ENCODE results near the gene SNAP47. TPM values are rescaled to one million over a fixed set of nuclear protein-coding genes. Genes with fewer than 3 reads are reported as not detected.

Gene SNAP47
- total RNA-seq, 1 donor, result 42.8 TPM

DNA sequence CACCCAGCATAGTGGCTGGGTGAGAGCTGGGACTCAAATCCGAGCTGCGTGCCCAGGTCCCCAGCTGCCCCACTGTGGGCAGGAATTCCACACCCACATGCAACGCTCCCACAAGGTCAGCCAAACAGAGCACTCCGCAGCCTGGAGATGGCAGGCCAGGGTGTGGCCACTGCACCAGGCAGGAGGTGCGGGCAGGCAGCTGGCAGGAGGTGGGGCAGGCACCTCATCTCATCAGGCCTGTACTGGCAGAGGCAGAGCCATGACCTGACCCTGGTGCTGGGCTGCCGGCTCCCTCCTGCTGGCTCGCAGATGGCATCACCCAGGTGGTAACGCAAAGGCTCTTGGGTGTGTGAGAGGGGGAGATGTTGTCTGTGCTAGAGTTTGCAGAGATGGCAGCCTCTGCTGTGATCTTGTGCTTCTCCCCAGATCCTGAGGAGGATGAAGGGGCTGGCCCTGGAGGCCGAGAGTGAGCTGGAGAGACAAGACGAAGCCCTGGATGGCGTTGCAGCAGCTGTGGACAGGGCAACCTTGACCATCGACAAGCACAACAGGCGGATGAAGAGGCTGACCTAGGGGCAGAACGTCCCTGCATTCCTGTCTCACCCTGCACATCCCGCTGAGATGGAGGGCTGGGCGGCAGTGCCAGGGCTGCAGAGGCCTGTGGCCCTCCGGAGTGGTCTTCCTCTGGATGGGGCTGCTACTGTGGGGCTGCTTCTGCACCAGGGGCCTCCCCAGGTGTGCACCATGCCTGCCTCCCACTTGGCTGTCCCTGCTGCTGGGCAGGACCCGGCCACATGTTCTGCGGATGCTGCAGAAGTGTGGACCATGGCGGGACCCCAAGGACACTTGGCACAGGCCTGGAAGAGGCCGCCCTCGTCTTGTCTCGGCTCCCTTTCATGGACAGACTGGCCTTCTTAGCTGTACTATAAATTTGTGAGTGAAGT is 45.1 kb downstream of the SNAP47 start:
- no peak for DNase-seq (ENCODE audit: low read depth in 2 of 3, low spot score in 2 of 3)

DNA sequence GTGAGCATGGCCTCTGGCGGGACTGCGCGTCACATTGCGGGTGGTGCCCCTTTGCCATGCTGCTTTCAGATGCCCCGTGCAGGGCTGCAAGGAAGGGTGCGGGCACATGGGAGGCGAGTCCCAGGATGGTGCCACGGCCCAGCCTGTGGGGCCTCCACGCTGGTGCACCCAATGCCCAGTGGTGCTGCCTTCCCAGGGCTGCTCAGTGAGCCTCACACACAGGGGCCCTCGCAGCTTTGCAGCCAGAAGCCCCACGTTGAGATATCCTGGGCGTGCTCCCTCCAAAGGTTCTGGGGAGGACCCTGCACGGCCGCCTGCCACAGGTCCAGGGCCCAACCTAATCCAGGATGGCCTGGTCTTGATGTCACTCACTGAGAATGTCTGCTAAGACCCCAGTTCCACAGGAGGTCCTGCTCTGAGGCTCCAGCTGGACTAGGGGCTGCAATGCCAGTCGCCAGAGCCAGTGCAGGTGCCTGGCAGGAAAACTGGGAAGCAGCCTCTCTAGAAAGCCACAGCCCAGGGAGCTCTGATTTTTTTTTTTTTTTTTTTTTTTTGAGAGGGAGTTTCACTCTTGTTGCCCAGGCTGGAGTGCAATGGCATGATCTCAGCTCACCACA is 46.2 kb downstream of the SNAP47 start:
- DNase-seq (ENCODE audit: low read depth in 2 of 3, low spot score in 2 of 3), result no peak

DNA sequence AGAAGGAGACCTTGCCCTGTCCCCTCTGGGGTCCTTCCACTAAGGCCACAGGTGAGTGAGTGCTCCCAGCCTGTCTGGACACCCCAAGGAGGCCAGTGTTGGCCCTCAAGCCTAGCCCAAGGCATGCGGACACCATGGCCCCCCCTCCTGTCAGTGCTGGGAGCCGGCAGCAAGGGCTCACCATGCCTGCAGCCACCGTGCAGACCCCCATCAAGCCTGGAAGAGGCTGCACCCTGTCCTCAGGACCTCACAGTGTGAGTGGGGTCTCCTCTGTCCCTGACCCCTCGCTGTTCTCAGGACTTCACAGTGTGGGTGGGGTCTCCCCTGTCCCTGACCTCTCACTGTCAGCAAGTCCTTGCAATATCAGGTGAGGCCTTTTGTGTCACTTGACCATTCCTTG is 47.0 kb downstream of the SNAP47 start:
- no peak for DNase-seq (ENCODE audit: low read depth in 2 of 3, low spot score in 2 of 3)

DNA sequence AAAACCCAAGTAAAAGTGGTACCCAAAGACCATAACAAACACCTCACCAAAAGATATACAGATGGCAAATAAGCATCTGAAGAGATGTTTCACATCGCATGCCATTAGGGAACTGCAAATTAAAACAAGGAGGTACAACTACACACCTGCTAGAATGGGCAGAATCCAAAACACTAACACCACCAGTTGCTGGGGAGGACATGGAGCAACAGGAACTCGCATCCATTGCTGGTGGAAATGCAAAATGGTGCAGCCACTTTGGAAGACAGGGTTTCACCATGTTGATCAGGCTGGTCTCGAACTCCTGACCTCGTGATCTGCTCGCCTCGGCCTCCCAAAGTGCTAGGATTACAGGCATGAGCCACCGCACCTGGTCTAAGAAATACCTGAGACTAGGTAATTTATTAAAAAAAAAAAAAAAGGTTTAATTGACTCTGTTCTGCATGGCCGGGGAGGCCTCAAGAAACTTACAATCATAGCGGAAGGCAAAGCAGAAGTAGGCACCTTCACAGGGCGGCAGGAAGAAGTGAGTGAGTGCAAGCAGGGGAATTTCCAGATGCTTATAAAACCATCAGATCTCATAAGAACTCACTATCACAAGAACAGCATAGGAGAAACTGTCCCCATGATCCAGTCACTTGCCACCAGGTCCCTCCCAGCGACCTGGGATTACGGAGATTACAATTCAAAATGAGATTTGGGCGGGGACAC is 50.0 kb downstream of the SNAP47 start:
- peak in 2 of 3 donors; percentile 24 to 29 for DNase-seq (ENCODE audit: low read depth in 2 of 3, low spot score in 2 of 3)

DNA sequence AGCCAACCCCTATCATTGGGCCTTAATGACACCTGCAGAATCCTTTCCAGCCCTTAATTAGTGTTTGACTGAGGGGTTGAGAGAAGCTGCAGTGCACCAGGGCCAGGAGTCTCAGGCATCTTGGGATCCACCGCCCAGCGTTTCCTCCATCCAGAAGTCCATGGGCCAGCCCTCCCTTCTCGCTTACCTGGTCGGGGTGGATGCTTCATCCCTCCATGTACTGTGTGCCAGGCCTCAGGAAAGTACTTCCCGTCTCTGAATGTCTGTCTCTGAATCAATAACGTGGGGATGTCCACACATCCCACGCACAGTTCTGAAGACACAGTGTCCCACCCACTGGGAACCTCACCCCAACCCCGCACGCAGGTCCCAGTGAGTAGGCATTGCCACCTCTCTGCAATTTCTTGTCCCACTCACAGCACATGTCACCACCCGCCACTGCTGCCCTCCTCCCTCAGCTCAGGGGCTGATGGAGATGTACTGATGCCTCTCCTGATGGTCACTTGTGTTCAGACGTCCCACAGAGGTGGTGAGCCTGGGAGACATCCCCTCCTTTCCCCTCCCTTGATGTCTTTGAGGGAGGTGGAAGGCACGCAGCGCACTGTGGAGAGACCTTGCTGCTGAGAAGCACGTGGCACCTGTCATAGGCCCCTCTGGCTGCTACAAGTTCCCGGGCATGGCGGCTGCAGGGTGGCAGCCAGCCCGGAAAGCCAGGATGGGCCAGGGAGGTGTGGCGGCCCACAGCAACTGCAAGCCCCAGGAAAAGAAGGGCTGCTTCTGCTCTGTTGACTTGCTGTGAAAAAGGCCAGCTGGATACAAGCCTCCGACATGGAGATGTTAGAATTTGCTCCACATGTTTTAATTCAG is 50.8 kb downstream of the SNAP47 start:
- DNase-seq (ENCODE audit: low read depth in 2 of 3, low spot score in 2 of 3), result no peak

DNA sequence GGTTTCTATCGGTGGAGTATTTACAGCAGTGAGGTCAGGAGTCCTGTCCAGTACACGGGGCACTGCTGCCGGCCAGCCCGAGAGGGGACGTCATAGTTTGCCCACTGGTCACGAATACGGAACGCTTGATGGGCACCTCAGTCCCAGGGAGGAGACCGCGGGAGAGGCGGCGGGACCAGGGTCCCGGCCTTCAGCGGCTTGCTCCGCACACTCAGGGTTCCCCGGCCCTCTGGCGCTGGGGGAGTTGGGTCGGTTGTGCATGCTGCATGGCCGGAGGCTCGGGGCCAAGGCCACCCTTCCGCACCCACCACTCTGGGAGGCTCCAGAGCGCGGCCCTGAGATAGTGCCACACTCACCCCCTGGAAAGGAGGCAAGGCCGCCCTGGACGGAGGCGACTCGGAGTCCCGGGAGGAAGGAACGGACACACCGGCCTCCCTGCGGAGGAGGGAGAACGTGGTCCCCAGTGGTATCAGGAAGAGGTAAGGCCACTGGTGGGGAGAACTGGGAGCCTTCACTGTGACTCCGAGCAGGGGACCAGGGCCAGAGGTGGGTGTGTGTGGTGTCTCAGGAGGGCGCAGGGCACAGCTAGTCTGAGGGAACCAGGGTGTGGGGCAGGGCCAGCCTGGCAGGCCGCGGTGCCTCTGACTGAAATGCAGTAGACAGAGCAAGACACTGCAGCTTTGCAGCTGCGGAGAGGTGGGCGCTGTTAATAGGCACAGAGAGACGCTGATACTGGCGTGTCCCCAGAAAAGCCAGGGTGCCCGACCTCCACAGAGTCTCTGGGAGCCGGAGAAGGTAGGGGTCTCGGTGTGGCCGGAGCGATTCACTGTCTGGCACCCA is 51.7 kb downstream of the SNAP47 start:
- DNase-seq (ENCODE audit: low read depth in 2 of 3, low spot score in 2 of 3), result peak in 2 of 3 donors; percentile 15 to 22

DNA sequence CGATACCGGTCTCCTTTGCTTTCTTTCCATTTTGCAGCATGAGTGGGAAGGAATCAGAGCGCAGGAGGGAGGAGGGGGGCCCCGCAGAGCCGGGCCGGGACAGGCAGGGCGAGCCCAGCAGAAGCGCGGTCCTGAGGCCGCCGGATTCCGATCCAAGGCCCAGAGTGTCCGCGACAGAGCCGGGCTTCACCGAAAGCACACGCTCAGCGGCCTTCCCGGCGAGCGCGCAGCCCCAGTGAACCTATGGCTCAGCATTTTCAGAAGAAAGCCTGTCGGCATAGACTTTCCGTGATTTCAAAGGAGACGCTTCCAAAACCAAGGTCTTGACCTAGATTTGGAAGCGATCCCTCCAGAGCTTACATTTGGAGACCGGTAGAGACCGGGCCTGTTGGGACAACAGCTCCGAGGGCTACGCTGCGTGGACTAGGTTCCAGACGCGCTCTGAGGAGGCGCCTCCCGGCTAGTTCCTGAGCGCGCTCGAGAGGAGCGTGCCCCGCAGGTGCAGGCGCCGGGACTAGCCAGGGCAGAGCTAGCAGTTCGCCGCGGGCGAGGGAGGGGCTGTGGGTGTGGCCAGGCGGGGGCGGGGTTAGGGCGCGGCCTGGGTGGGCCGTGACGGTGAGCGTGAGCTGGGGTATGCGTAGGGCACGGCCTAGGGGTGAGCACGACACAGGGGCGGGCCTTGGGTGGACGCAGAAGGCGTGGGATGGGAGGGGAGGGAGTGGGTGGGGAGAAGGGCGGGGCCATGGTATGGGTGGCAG is 52.5 kb downstream of the SNAP47 start:
- peak; percentile 94 to 95 (median 94) for DNase-seq (ENCODE audit: low read depth in 2 of 3, low spot score in 2 of 3)

DNA sequence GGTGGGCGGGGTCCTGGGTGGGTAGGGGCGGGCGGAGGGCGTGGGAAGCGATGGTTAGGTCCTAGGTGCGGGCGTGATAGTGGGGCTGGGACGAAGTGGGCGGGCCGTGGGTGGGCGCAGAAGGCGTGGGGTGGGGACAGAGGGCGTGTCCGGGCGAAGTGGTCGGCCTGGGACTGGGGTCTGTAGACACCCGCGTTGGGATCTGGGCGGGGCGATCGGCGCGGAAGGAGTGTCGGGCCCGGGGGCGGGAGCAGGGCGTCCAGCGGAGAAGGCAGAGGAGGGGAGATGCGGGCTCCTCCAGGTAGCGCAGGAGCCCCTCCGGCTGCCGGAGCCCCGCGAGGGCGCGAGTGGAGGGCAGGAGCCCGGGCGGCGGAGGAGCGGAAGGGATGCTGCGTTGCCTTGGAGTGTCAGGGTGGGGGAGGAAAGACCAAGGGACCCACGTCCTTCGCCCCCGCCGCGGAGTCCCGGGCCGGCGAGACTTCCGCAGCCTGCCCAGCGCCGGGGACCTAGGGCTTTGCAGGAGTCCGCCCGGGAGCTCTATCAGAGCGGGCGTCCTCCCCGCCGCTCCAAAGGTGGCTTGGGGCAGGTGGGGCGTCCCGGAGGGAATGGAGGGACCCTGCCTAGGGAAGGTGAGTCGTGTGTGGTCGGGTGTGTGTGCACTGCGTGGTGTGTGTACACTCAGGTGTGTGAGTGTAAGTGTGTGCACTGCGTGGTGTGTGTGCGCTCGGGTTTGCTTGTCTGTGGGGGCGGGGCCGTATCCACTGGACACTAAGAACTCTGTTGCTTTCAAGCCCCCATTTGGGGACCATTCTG is 53.2 kb downstream of the SNAP47 start:
- DNase-seq (ENCODE audit: low read depth in 2 of 3, low spot score in 2 of 3), result no peak

DNA sequence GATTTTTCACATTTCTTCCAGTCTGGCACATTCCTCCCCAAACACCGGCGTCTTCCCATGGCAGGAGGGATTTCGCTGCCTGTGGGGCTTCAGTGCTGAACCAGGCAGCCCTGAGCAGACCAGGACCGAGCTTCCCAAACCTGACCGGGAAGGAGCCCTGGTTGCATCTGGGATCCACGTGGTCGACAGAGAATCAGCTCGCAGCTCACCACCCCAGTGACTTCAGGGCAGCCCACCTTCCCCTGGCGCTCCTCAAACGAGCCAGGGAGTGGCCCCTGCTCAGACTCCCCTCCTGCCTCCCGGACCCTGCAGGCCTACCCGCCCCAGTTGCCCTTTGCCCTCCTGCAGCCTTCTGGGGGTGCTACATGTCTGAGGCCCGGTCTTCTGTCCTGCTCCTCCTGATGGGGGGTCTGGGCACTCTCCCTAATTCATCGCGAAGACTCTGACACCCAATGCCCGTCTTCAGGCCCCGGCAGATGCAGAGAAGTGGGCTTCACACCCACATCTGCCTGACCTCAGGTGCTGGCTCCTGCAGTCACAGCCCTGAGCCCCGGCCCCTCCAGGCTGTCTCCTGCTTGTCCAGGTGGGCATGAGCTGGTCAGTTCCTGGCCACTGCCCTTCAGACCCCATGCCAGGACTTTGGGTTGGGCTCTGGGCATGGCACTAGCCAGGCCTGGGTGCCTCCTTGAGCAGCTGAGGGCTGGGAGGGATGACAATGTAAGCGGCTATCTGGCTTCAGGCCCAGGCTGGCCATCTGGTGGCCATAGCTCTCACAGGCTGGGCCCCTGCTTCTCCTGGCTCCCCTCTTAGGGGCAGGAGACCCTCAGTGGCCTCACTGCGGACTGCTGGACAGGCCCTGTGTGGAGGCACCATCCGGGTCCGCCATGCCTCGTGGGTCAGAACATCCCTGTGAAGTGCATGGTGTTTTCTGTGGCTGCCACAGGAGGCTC is 54.1 kb downstream of the SNAP47 start:
- DNase-seq (ENCODE audit: low read depth in 2 of 3, low spot score in 2 of 3), result no peak

DNA sequence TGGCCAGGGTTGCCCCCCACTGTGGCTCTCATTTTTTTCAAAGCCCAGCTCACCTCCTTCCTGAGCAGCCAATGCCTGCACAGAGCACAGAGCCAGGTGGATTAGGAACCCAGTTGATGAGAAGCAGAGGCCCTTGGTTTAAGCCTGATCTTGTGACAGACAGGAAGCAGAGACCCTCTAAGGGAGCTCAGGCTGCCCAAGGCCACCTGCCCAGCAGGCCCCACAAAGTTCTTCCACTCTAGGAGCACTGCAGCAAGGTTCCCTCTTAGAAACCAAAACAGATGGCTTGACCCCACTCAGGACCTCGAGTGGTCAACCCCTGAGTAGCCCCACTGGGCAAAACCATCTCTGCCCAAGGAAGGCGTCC is 54.8 kb downstream of the SNAP47 start:
- DNase-seq (ENCODE audit: low read depth in 2 of 3, low spot score in 2 of 3), result no peak

DNA sequence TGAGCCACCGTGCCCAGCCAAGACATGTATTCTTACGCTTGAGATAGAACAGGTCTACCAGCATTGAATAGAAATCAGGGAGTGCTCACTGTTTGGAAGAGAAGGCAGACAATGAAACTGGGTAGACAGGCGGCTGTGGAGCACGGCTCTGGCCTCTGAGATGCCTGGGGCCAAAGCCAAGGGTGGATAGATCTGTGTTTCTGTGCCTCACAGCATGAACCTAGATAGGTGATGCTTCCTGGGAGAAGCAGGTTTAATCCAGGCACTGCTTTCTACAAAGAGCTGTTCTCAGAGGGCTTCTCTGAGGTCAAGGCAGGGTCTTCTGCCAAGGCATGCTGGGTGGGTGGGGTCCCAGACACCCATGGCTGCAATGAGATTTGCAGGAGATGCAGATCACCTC is 55.6 kb downstream of the SNAP47 start:
- DNase-seq (ENCODE audit: low read depth in 2 of 3, low spot score in 2 of 3), result no peak

DNA sequence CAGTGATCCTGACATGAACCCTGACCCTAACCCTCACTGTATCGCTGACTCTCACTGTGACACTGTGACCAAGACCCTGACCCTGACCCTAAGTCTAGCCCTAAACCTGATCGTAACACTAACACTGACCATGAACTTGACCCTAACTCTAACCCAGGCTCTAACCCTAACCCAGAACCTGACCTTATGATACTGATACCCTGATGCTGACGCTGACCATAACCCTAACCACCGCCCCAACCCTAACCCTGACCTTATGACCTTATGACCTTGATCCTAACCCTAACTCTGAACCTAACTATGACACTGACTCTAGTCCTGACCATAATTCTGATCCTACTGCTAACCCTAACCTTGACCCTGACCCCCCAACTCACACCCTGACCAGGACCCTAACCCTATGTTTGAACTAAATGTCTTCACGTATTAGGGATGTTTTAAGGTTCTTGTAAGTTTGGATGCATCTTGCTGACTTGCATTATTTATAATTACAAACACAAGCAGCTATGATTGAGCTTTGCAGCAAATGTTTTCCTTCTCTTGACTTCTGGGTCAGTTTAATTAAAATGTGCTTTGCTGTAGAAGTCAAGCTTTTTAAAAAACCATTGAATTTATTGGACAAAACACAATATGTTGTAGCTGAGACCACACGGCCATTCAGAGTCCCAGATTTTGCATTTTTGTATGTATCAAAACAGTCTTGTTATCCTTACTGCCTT is 56.3 kb downstream of the SNAP47 start:
- no peak for DNase-seq (ENCODE audit: low read depth in 2 of 3, low spot score in 2 of 3)

DNA sequence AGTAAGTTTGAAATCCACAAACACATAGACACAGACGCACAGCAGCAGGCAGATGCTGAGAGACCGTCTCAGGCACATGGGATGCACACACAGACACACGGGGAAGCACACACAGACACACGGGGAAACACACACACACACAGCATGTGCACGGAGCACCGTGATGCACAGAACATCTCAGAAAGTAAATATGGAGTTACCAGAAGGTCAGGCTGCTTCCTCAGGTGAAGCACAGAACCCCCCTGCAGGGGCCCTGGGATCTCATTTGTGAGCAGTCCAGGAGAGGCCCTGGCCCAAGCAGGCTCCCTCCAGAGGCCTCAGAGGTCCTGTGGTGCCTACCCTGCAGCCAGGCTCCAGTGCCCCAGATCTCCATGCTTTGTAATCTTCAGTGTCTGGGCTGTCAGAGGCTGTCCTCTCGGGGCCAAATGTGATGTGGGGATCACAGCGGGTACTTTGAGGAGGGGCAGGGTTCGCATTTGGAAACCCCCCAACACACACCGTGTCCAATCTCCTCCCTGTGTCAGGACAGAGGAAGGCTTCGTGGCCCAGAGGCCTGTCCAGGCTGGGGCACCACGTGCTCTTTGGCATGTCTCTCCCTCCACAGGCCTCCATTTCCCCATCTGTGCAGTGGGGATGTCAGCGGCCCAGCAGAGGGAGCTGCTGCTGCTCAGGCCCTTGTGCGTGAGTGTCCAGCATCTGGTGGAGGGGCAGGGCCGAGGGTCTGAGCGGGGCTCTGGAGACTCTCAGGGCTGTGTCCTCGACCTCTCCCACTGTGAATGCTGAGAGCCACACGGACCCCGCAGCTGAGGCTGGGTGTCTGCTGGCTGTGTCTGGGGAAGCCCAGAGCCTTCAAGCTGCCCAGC is 57.2 kb downstream of the SNAP47 start:
- DNase-seq (ENCODE audit: low read depth in 2 of 3, low spot score in 2 of 3), result no peak

DNA sequence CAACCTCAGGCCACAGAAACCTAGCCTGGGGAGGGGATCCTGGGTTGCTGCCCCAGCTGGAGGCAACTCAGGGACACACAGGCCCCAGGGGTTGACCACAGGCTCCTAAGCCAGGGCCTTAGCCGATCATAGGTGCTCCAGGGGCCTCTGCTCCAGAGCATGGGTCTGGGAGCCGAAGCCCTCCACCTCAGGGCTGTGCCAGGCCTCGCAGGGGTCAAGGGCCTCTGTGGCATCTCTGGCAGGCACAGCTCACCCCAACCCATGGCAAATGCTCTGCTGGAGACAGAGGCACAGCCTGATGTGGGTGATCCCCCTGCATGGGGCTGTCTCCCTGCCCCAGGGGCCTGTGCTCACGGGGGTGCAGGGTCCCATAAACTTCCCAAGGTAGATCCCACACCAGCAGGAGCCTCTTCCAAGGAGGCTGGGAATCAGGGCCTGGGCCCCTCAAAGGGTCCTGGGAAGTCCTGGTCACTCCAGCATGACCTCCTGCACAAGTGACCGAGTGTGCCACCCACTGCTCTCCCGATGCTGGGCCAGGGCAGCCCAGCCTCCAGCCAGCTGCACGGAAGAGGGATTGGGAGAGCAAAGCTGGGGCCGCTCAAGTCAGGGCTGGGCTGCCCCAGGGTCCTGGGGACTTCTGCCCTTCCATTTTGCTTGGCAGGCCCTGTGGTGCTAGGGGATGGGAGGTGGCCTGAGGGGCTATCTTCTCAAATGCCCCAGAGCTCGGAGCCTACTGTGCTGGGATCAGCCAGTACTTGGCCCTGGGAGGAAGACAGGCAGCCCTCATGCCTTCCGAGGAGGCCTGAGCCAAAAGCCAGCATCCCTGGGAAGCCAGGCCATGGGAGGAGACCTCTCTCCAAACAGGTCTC is 58.1 kb downstream of the SNAP47 start:
- DNase-seq (ENCODE audit: low read depth in 2 of 3, low spot score in 2 of 3), result no peak

Measured in hematopoietic multipotent progenitor cell (in vitro differentiated cells).